ENCODE data around the gene TWSG1. TPM values are rescaled to one million over a fixed set of nuclear protein-coding genes. Genes with fewer than 3 reads are reported as not detected.

The TWSG1 gene
- total RNA-seq, 1 donor from 2014 or later = 45.4 TPM

DNA sequence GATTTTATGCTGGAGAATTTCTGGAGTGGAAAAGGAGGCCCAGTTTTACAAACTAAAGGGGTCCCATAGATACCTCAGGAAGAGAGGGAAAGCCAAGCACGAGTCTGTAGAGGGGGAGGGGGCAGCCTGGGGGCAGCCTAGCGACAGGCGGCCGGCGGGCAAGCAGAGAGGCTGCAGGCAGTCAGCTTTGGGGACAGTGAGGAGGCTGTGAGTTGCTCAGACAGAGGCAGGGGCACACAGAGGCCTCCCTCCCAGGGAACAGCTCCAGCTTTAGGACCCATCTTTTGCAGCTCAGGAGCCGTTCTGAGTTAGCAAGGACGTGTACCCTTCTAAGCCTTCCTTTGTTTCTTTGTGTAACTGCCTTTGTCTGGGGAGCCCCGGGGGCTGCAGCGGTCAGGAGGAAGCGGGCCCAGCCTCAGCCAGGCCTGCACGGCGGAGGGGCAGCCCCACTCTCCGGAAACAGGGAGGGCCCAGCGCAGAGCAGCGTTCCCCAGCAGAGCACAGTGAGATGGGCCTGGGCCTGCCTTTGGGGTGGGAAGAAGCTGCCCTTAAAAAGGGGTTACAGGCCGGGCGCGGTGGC lies 99.6 kb downstream of the TWSG1 start:
- Histone ChIP-seq H3K4me3 (no peak overlapping the region), H3K4me1 (peaks cover 11% of the 10 kb centered on the region), H3K27me3 (no peaks in the 10 kb centered on the region), H3K9me3 (no peaks in the 10 kb centered on the region), H3K27ac (no peak overlapping the region), H3K36me3 (no peaks in the 10 kb centered on the region)
- intact Hi-C loops (cut with DNase I) = no loop called here
- TF ChIP-seq POLR2AphosphoS5 (IDR thresholded peaks at IDR 0.05; ENCODE audit: insufficient read depth in 1 of 2, low read depth in 1 of 2) (no peak), POLR2A (IDR thresholded peaks at IDR 0.05) (no peak)
- TF ChIP-seq, protein P1, sequence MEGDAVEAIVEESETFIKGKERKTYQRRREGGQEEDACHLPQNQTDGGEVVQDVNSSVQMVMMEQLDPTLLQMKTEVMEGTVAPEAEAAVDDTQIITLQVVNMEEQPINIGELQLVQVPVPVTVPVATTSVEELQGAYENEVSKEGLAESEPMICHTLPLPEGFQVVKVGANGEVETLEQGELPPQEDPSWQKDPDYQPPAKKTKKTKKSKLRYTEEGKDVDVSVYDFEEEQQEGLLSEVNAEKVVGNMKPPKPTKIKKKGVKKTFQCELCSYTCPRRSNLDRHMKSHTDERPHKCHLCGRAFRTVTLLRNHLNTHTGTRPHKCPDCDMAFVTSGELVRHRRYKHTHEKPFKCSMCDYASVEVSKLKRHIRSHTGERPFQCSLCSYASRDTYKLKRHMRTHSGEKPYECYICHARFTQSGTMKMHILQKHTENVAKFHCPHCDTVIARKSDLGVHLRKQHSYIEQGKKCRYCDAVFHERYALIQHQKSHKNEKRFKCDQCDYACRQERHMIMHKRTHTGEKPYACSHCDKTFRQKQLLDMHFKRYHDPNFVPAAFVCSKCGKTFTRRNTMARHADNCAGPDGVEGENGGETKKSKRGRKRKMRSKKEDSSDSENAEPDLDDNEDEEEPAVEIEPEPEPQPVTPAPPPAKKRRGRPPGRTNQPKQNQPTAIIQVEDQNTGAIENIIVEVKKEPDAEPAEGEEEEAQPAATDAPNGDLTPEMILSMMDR (IDR thresholded peaks at IDR 0.05) = no peak
- peak in 1 of 2 donors; percentile 64 for DNase-seq (ENCODE audit: extremely low spot score in 2 of 2)

DNA sequence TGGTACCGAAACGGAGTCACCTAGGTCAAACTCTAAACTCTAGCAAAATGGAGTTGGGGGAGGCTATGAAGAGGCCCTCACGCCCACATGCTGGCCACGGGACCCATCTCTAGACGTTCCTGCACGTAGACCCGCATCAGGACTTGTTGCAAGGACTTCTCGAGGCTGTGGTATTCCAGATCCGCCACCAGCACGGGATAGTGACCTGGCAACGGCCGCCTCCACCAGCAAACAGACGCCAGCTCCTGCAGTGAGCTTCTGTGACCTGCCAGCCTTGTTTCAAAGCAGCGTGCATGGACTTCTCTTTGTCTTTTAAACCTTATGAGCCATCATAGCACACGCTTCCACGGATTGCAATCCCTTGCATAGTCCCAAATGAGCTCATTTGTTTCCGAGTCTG lies 100.5 kb downstream of the TWSG1 start:
- Histone ChIP-seq H3K36me3 (no peaks in the 10 kb centered on the region), H3K4me1 (peaks cover 4% of the 10 kb centered on the region), H3K27me3 (no peaks in the 10 kb centered on the region), H3K27ac (no peak overlapping the region), H3K9me3 (no peaks in the 10 kb centered on the region), H3K4me3 (no peak overlapping the region)
- peak in 1 of 2 donors; percentile 77 for DNase-seq (ENCODE audit: extremely low spot score in 2 of 2)
- intact Hi-C loops (cut with DNase I) = no loop called here
- TF ChIP-seq, protein P1 (IDR thresholded peaks at IDR 0.05) = no peak

DNA sequence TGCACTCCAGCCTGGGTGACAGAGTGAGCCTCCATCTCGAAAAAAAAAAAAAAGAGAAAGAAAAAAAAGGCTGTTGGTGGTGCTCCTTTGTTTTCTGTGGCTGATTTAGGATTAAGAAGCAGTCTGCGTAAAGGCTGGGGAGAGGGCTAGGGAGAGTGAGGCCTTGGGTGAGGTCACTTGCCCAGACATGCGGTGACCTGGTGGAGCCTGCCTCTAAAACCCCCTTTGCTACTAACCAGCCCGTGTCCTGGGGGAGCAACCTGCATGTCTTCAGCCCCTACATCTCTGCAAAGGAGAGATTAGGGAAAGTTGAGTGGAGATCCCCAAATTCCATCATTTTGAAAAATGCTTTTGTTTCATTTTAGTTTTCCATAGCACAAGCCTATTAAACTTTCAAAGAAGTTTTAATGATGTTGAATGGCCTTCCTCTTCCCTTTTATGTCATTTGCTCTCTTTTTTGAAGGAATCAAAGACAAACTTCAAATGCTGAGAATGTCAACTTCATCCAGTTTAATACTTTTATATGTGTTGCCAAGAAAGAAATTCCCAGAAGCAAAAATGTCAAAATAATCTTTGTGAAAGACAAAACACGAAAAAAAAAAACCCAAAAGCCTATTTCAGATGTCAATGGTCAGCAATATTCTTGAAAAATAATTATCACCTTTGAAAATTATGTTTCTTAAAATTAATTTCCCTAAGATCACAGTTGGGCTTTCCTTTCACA lies 101.8 kb downstream of the TWSG1 start:
- no peak overlapping the region for H3K4me3 ChIP-seq
- no peaks in the 10 kb centered on the region for H3K27me3 ChIP-seq
- intact Hi-C loops (cut with DNase I) = no loop called here
- TF ChIP-seq POLR2A (IDR thresholded peaks at IDR 0.05) (no peak), POLR2AphosphoS5 (IDR thresholded peaks at IDR 0.05; ENCODE audit: insufficient read depth in 1 of 2, low read depth in 1 of 2) (no peak)
- TF ChIP-seq, protein P1 (IDR thresholded peaks at IDR 0.05) = no peak
- peaks cover 4% of the 10 kb centered on the region for H3K4me1 ChIP-seq
- DNase-seq (ENCODE audit: extremely low spot score in 2 of 2) = peak in 1 of 2 donors; percentile 52
- H3K9me3 ChIP-seq = no peaks in the 10 kb centered on the region
- no peak overlapping the region for H3K27ac ChIP-seq
- H3K36me3 ChIP-seq = no peaks in the 10 kb centered on the region

DNA sequence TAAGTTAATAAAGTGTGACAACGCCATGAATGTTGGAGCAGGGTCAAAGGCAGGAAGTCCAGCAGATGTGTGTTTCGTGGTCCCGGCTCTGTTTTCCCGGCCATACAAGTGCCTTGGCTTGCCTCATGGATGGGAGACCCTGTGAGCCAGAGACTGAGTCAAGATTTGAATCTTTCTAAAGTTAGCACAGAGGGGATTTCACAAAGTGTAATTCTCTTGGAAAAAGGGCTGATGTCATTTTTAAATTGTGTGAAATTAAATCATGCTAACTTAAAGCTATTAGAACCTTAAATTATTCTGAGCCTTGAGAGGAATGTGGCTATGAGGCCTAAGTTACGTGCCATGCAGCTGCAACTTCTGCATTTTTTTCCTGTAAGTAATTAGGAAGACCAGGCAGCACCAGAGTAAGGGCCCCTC lies 102.5 kb downstream of the TWSG1 start:
- DNase-seq (ENCODE audit: extremely low spot score in 2 of 2) = peak in 1 of 2 donors; percentile 58
- intact Hi-C loops (cut with DNase I) = no loop called here
- Histone ChIP-seq H3K4me1 (peaks cover 4% of the 10 kb centered on the region), H3K9me3 (no peaks in the 10 kb centered on the region), H3K27me3 (no peaks in the 10 kb centered on the region), H3K27ac (no peak overlapping the region), H3K4me3 (no peak overlapping the region), H3K36me3 (no peaks in the 10 kb centered on the region)
- TF ChIP-seq POLR2A (IDR thresholded peaks at IDR 0.05) (no peak), POLR2AphosphoS5 (IDR thresholded peaks at IDR 0.05; ENCODE audit: insufficient read depth in 1 of 2, low read depth in 1 of 2) (no peak)
- TF ChIP-seq, protein P1 (IDR thresholded peaks at IDR 0.05) = no peak

DNA sequence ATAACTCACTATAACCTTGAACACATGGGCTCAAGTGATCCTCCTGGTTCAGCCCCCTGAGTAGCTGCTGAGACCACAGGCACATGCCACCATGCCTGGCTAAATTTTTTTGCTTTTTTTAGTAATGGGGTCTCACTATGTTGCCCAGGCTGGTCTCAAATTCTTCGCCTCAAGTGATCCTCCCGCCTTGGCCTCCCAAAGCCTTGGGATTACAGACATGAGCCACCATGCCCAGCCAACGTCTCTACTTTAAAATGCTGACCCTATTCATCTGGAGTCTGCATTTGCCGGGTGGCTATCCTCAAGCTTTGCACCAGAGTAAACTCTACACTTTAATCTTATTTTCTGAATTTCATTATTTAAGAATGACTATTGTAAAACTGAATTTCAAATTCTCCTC lies 103.1 kb downstream of the TWSG1 start:
- H3K27ac ChIP-seq = no peak overlapping the region
- peaks cover 4% of the 10 kb centered on the region for H3K4me1 ChIP-seq
- intact Hi-C loops (cut with DNase I) = no loop called here
- no peaks in the 10 kb centered on the region for H3K36me3 ChIP-seq
- TF ChIP-seq POLR2A (IDR thresholded peaks at IDR 0.05) = no peak
- no peak for TF ChIP-seq POLR2AphosphoS5 (IDR thresholded peaks at IDR 0.05; ENCODE audit: insufficient read depth in 1 of 2, low read depth in 1 of 2)
- TF ChIP-seq, protein P1 (IDR thresholded peaks at IDR 0.05) = no peak
- no peaks in the 10 kb centered on the region for H3K27me3 ChIP-seq
- H3K4me3 ChIP-seq = no peak overlapping the region
- DNase-seq (ENCODE audit: extremely low spot score in 2 of 2) = peak in 1 of 2 donors; percentile 49
- no peaks in the 10 kb centered on the region for H3K9me3 ChIP-seq

Data from vagina (tissue), 2 donors.